ENCODE results near the gene REEP6. TPM values are rescaled to one million over a fixed set of nuclear protein-coding genes. Genes with fewer than 3 reads are reported as not detected.

Gene REEP6
- total RNA-seq, 1 experiment from 2014 or later: 10.5 TPM

DNA sequence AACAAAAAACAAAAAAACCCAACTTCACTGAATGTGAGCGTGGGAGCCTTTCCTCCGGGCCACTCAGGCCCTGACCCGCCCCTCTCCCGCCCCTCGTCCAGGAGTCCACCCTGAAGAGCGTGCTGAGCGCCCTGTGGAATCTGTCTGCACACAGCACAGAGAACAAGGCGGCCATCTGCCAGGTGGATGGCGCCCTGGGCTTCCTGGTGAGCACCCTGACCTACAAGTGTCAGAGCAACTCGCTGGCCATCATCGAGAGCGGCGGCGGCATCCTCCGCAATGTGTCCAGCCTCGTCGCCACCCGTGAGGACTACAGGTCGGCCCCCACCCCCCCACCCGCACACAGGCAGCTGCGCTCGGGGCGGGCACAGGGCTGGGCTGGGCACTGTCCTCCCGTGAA, 29.1 kb upstream of the REEP6 start:
- Histone ChIP-seq H3K4me2 (ENCODE audit: insufficient read depth, insufficient read length, low read length) (no peak overlapping the region), H3K27me3 (ENCODE audit: insufficient read depth, low read length) (peaks cover 25% of the 10 kb centered on the region), H3T11ph (ENCODE audit: low read length) (no peak overlapping the region), H2AK5ac (ENCODE audit: insufficient read length, low read length) (no peak overlapping the region), H4K8ac (replicated peaks; ENCODE audit: insufficient read length, low read depth, low read length) (no peak overlapping the region), H2BK15ac (ENCODE audit: low read depth, low read length) (no peak overlapping the region), H4K91ac (ENCODE audit: insufficient read length, low read depth, low read length) (no peak overlapping the region), H3K79me2 (ENCODE audit: insufficient read depth, low read length) (no peaks in the 10 kb centered on the region), H3K23me2 (ENCODE audit: insufficient read length, low read depth, low read length, poor library complexity, severe bottlenecking) (no peaks in the 10 kb centered on the region), H2AFZ (ENCODE audit: low read length) (no peak overlapping the region), H4K20me1 (ENCODE audit: control insufficient read depth, insufficient read depth, insufficient read length) (no peaks in the 10 kb centered on the region), H2BK12ac (ENCODE audit: insufficient read length, low read depth, low read length) (no peak overlapping the region), H3K14ac (ENCODE audit: insufficient read depth, low read length) (no peak overlapping the region), H3K18ac (ENCODE audit: insufficient read length, low read depth, low read length) (no peak overlapping the region), H3K27ac (ENCODE audit: insufficient read length, low read depth, low read length) (no peak overlapping the region), H3K9ac (ENCODE audit: extremely low read depth, insufficient read length, low read length) (no peak overlapping the region), H2BK20ac (ENCODE audit: low read depth, low read length, poor library complexity, severe bottlenecking) (no peak overlapping the region), H3K4me1 (ENCODE audit: insufficient read depth, low read length) (no peaks in the 10 kb centered on the region), H2BK120ac (ENCODE audit: low read depth, low read length, poor library complexity, severe bottlenecking) (no peak overlapping the region), H3K79me1 (ENCODE audit: insufficient read depth, low read depth, low read length, poor library complexity, severe bottlenecking) (no peaks in the 10 kb centered on the region), H3K4ac (ENCODE audit: low read depth, low read length) (no peak overlapping the region), H3K9me3 (ENCODE audit: control insufficient read depth, low read depth, low read length) (no peaks in the 10 kb centered on the region), H3K23ac (ENCODE audit: insufficient read length, low read depth, low read length) (no peak overlapping the region), H2BK5ac (ENCODE audit: insufficient read length, low read length) (no peak overlapping the region), H3K56ac (ENCODE audit: insufficient read length, low read depth, low read length) (no peak overlapping the region), H4K5ac (ENCODE audit: insufficient read length, low read depth, low read length) (no peak overlapping the region)
- Mint-ChIP-seq H3K4me1 (peaks cover 3 to 4% of the 10 kb centered on the region in 2 experiments), H3K27me3 (ENCODE audit: low read depth) (peaks cover 75% of the 10 kb centered on the region), H3K27ac (no peak overlapping the region), H3K4me3 (no peak overlapping the region), H3K9me3 (no peaks in the 10 kb centered on the region), H3K36me3 (ENCODE audit: insufficient read depth in 1 of 3, low read depth in 3 of 3) (peaks cover 0 to 13% (median 4%) of the 10 kb centered on the region in 3 experiments; a peak in 2 of 7 replicates)
- WGBS (ENCODE audit: extremely low coverage, insufficient read length, low lambda C conversion rate): no CpG with 5 or more reads among the region's 24 CpGs
- DNase-seq: no peak
- TF ChIP-seq CTCF (conservative IDR thresholded peaks at IDR 0.05): no peak
